AG09309 (cell line): Measurements from ENCODE around the gene NMBR.
"Not testable (repeated sequence)": the region's sequence is repeated elsewhere in the genome, so short reads cannot be mapped to it uniquely, and the experiment has no call there.

Experiments used
- DNase-seq: peaks from one replicate; pipeline ENCODE4 v3.0.0-alpha.2; 2010; ENCODE audit warnings: low read depth
- H3K4me3 ChIP-seq: 2 replicates; pipeline ENCODE4 v1.5.1; 2011; ENCODE audit warnings: mild to moderate bottlenecking, low read depth, low read length, moderate library complexity; ENCODE audit not compliant: control insufficient read depth
- TF ChIP-seq, protein P1 (sequence below): IDR thresholded peaks from 2 replicates; pipeline ENCODE4 v1.5.1; 2011; ENCODE audit warnings: mild to moderate bottlenecking, low read depth, low read length, inconsistent platforms; ENCODE audit not compliant: insufficient read depth, control insufficient read depth; ENCODE audit errors: missing control alignments

NMBR gene

GRCh38 chr6:142146828-142147662, at the start of gene NMBR, which contains the start of gene VTA1:
NMBR (minus strand) TSS chr6:142147122; CDS start chr6:142088658, 58,464 bp downstream.
VTA1 (plus strand) TSS chr6:142147263; CDS start chr6:142147288, 25 bp downstream.
- TF ChIP-seq, protein P1, sequence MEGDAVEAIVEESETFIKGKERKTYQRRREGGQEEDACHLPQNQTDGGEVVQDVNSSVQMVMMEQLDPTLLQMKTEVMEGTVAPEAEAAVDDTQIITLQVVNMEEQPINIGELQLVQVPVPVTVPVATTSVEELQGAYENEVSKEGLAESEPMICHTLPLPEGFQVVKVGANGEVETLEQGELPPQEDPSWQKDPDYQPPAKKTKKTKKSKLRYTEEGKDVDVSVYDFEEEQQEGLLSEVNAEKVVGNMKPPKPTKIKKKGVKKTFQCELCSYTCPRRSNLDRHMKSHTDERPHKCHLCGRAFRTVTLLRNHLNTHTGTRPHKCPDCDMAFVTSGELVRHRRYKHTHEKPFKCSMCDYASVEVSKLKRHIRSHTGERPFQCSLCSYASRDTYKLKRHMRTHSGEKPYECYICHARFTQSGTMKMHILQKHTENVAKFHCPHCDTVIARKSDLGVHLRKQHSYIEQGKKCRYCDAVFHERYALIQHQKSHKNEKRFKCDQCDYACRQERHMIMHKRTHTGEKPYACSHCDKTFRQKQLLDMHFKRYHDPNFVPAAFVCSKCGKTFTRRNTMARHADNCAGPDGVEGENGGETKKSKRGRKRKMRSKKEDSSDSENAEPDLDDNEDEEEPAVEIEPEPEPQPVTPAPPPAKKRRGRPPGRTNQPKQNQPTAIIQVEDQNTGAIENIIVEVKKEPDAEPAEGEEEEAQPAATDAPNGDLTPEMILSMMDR: peak; percentile 88
- DNase-seq: peak; percentile 98

GRCh38 chr6:142195862-142196541, 49.1 kb upstream of the NMBR start:
- H3K4me3 ChIP-seq: no peak overlapping the region
- no peak for DNase-seq
- TF ChIP-seq, protein P1: no peak

More at GRCh38 chr6:142146828-142147662, at the start of gene NMBR, which contains the start of gene VTA1:
- peak within 1 kb of the TSS; percentile 97 for H3K4me3 ChIP-seq

DNA sequence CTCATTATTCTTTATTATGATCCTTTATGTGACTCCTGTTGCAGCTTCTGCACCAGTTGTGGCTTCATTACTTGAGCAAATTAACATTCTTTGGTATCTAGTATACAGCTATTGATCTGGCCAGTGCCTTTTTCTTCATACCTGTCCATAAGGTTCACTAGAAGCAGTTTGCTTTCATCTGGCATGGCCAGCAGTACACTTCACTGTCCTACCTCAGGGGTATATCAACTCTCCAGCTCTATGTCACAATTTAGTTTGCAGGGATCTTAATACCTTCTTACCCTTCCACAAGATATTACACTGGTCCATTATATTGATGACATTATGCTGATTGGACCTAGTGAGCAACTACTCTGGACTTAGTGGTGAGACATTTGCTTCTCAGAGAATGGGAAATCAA, 46.7 kb upstream of the NMBR start:
- TF ChIP-seq, protein P1: no peak
- DNase-seq: no peak

GRCh38 chr6:142192343-142192742, 45.4 kb upstream of the NMBR start:
- H3K4me3 ChIP-seq: no peak overlapping the region
- TF ChIP-seq, protein P1: no peak
- no peak for DNase-seq

More for the DNA sequence above, 46.7 kb upstream of the NMBR start:
- no peak overlapping the region for H3K4me3 ChIP-seq

DNA sequence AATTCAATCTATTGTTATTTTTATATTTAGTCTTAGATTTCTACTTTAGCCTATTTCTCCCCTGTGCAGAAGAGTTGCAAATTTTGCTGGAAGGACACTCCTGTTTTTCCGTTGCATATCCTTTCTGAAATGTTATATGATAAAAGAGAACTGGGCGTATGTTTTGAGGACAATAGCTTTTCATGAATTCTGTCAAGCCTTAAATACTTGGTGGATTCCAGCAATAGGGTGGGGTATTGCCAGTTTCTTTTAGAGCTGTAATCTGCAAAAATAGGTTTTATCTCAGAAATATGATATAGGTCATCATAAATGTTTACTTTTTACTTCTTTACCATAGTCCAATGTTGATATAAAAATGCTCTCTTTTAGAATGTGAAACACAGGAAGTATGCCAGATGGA, 42.1 kb upstream of the NMBR start:
- TF ChIP-seq, protein P1: no peak
- no peak overlapping the region for H3K4me3 ChIP-seq
- no peak for DNase-seq

DNA sequence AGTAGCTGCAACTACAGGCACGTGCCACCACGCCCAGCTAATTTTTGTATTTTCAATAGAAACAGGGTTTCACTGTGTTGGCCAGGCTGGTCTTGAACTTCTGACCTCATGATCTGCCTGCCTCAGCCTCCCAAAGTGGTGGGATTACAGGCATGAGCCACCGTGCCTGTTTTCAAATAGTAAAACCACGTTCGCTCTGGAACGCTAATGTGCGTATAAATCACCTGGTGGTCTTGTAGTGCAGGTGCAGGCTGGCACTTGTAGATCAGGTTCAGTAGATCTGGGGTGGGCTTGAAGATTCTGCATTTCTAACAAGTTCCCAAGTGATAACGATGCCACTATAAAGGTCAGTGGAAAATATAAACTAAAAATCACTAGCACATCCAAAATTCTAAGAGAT, 41.4 kb upstream of the NMBR start:
- H3K4me3 ChIP-seq, DNase-seq: not testable (repeated sequence)
- TF ChIP-seq, protein P1: peak; percentile 13
